Mucosa of descending colon (tissue), 3 donors: Measurements from ENCODE around the gene PRAMEF5. TPM values are rescaled to one million over a fixed set of nuclear protein-coding genes. Genes with fewer than 3 reads are reported as not detected.
"Not testable (repeated sequence)": the region's sequence is repeated elsewhere in the genome, so short reads cannot be mapped to it uniquely, and the experiment has no call there.

Source experiments
- ATAC-seq: fragments of 200-7000 bp; cut with Tn5 transposase; one replicate; pipeline ENCODE4 v1.9.1; 2020; ENCODE audit warnings: mild to moderate bottlenecking, moderate library complexity
- DNase-seq, 3 donors: peaks; one replicate each; pipeline ENCODE4 v3.0.0-alpha.2; 2020
- H3K36me3 ChIP-seq: fragments of 200-600 bp; one replicate; pipeline ENCODE4 v1.8.0; 2021; ENCODE audit warnings: low read depth, mild to moderate bottlenecking
- H3K4me1 ChIP-seq: fragments of 200-600 bp; one replicate; pipeline ENCODE4 v1.8.0; 2021; ENCODE audit warnings: low read depth, mild to moderate bottlenecking
- H3K4me3 ChIP-seq: fragments of 200-600 bp; one replicate; pipeline ENCODE4 v1.8.0; 2021; ENCODE audit warnings: mild to moderate bottlenecking
- H3K9me3 ChIP-seq: fragments of 200-600 bp; one replicate; pipeline ENCODE4 v1.8.0; 2021; ENCODE audit warnings: mild to moderate bottlenecking
- intact Hi-C, 2 donors: fragments of 100-400 bp; cut with DNase I in 1 of 2; cut with micrococcal nuclease in 1 of 2; formaldehyde crosslinking; loops; one replicate each; pipeline versions ENCODE4 v1.11.0 to v1.11.1; 2022; cut with DNase I, micrococcal nuclease
- total RNA-seq, 3 donors: library from RNA; stranded (reverse); fragmentation: NEBNext Ultra II Directional in 2 of 3; extraction: Animal tissue kit (Norgen Biotek cat#: 25700) in 2 of 3; gene quantifications; one replicate each; pipeline versions ENCODE4 v1.2.1 to v1.2.4, GENCODE V29; 2021 to 2023
- donor health status: DM: no; HTN: no; CAD: no; lungs with moderate emphysema.
- donor health status: DM: no; HTN: no; CAD: no.
- donor health status: DM: no; HTN: yes; CAD: no.

PRAMEF5 gene
- total RNA-seq, 3 donors from 2014 or later, result not detected

DNA sequence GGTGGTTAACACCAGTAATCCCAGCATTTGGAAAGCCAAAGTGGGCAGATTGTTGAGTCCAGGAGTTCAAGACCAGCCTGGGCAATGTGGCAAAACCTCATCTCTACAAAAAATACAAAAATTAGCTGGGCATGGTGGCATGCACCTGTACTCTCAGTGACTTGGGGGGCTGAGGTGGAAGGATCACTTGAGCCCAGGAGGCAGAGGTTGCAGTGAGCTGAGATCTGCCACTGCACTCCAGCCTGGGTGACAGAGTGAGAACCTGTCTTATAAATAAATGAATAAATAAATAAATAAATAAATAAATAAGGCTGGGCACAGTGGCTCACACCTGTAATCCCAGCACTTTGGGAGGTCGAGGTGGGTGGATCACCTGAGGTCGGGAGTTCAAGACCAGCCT is 21.9 kb upstream of the PRAMEF5 start:
- intact Hi-C loops, H3K4me3 ChIP-seq, H3K36me3 ChIP-seq, ATAC-seq, H3K9me3 ChIP-seq, DNase-seq, H3K4me1 ChIP-seq: not testable (repeated sequence)

DNA sequence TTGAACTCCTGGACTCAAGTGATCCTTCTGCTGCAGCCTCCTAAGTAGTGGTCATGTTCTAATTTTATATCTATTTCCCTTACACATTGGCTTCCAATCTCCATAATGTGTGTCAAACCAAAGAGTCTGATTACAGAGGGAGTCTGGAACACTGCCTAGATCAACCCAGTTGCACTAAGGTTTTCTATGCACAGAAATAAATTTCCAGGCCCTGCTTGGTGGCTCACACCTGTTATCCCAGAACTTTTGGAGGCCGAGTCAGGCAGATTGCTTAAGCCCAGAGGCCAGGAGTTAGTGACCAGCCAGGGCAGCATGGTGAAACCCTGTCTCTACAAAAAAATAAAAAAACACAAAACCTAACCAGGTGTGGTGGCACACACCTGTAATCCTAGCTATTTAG is 19.9 kb upstream of the PRAMEF5 start:
- H3K36me3 ChIP-seq, intact Hi-C loops, ATAC-seq, DNase-seq, H3K4me3 ChIP-seq, H3K4me1 ChIP-seq, H3K9me3 ChIP-seq: not testable (repeated sequence)

DNA sequence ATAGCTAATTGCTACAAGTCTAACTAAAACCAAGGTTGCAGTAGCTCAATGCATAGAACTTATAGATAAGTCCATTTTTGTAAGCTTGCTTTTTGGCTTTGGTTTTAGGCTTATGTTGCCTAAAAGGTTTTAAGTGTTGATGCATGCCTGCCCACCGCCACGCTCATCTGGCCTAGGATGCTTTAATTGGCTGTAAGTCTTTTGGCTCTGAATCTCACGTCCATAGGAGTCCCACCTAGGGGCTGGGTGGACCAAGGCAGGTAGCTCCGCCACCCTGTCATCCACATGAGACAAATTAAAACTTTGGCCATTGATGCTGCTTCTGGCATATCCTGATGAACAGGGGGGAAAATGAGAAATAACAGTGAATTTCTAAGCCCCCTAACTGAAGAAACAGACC is 16.4 kb upstream of the PRAMEF5 start:
- not testable (repeated sequence) for ATAC-seq

GRCh38 chr1:13239633-13240032 is 14.4 kb upstream of the PRAMEF5 start:
- DNase-seq, H3K36me3 ChIP-seq, intact Hi-C loops, H3K9me3 ChIP-seq, H3K4me3 ChIP-seq, H3K4me1 ChIP-seq, ATAC-seq: not testable (repeated sequence)

More for the DNA sequence above, 16.4 kb upstream of the PRAMEF5 start:
- H3K36me3 ChIP-seq, H3K4me3 ChIP-seq, H3K4me1 ChIP-seq, intact Hi-C loops, H3K9me3 ChIP-seq, DNase-seq: not testable (repeated sequence)

DNA sequence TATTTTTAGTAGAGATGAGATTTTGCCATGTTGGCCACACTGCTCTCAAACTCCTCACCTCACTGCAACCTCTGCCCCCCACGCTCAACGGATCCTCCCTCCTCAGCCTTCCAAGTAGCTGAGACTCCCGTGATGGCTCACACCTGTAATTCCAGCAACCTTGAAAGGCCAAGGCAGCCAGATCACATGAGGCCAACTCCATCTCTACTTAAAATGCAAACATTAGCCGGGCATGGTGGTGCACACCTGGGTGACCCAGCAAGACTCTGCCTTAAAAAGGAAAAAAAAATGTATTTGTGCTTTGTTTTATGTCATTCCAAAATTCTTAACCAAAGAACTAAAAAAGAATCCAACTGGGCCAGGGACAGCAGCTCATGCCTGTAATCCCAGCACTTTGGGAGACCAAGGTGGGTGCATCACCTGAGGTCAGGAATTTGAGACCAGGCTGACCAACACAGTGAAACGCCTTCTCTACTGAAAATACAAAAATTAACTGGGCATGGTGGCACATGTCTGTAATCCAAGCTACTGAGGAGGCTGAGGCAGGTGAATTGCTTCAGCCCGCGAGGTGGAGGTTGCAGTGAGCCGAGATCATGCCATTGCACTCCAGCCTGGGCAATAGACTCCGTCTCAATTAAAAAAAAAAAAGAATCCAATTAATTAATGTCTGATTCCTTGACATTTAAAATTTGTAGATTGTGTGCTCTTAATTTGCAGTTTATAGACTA is 10.3 kb upstream of the PRAMEF5 start:
- DNase-seq, H3K4me3 ChIP-seq, H3K9me3 ChIP-seq, intact Hi-C loops, H3K4me1 ChIP-seq, H3K36me3 ChIP-seq, ATAC-seq: not testable (repeated sequence)

- intact Hi-C loops, H3K4me1 ChIP-seq, ATAC-seq, H3K4me3 ChIP-seq, H3K36me3 ChIP-seq, H3K9me3 ChIP-seq, DNase-seq: not testable (repeated sequence)
Measured at GRCh38 chr1:13245841-13246553, 8.0 kb upstream of the PRAMEF5 start.

DNA sequence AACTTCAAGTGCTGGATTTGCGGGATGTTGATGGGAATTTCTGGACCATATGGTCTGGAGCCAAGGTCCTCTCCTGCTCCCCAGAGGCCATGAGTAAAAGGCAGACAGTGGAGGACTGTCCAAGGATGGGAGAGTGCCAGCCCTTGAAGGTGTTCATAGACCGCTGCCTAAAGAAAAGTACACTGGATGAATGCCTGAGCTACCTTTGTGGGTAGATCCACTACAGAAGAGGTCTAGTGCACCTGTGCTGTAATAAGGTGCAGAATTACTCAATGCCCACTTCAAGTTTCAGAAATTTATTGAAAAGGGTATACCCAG is 7.5 kb upstream of the PRAMEF5 start:
- H3K4me3 ChIP-seq, ATAC-seq, intact Hi-C loops, H3K36me3 ChIP-seq, DNase-seq, H3K9me3 ChIP-seq, H3K4me1 ChIP-seq: not testable (repeated sequence)

DNA sequence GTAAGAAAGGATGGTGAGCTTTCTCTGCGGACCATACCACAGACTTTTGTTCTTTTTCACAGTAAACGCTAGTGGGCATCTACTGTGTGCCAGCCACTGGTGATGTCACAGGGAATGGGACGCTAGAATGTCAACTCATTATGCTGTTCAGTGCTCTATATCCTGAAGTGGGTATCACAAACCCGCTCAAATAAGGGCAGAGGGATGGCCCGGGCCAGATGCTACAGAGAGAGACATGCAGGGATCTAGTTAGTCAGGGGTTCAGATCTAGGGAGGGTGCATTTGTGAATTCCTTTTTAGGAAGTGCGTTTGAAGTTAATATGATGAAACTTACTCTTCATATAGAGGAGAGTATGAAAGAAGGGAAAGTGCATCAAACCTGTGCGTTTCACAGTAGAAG is 6.9 kb upstream of the PRAMEF5 start:
- H3K4me1 ChIP-seq, H3K4me3 ChIP-seq, intact Hi-C loops, ATAC-seq, DNase-seq, H3K36me3 ChIP-seq, H3K9me3 ChIP-seq: not testable (repeated sequence)

DNA sequence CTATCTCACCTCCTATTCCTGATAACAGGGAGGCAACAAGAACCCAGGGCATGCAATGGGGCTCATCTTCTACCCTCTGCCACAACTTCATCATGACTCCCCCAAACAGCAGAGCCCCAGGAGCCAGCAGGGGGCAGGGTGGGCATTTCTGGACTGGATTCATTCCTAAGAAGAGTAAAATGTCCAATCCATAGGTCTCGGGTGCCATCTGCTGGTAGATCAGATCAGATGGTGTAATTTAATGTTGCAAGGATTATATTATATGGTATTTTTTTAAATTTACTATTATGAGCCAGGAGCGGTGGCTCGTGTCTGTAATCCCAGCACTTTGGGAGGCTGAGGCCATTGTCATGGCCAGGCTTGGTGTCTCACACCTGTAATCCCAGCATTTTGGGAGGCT is 11.1 kb downstream of the PRAMEF5 start:
- DNase-seq, H3K4me3 ChIP-seq, H3K36me3 ChIP-seq, ATAC-seq, H3K4me1 ChIP-seq, H3K9me3 ChIP-seq, intact Hi-C loops: not testable (repeated sequence)

DNA sequence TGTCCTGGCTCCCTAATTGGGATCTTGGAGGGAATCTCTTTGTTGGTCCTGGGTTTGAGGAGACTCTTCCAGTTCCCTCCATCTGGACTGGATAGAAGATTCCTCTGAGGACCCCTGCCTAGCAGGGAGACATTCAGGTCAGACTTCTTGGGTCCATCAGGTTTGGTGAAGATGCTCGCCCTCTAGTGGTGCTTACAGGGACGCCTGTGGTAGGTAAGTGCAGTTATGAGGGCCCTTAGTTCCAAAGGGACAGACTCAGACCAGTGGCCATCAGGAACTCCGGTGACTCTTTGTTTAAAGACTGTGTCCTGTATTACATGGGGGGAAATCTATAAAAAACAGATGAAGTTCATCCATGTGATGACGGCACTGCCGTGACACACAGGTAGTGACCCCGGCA is 23.0 kb downstream of the PRAMEF5 start:
- H3K36me3 ChIP-seq, DNase-seq, H3K9me3 ChIP-seq, H3K4me1 ChIP-seq, H3K4me3 ChIP-seq, intact Hi-C loops: not testable (repeated sequence)
- peak; percentile 43 for ATAC-seq

- intact Hi-C loops, ATAC-seq: not testable (repeated sequence)
Measured at GRCh38 chr1:13279617-13280016, 25.6 kb downstream of the PRAMEF5 start.

GRCh38 chr1:13285037-13285436 is 31.0 kb downstream of the PRAMEF5 start, which contains the start of gene PRAMEF8:
Gene PRAMEF8, minus strand, starts transcription at chr1:13285137. Its CDS starts 1,046 bp downstream, at chr1:13284091.
- intact Hi-C loops, DNase-seq, H3K4me3 ChIP-seq, H3K36me3 ChIP-seq, H3K4me1 ChIP-seq, ATAC-seq, H3K9me3 ChIP-seq: not testable (repeated sequence)

More at GRCh38 chr1:13279617-13280016, 25.6 kb downstream of the PRAMEF5 start:
- not testable (repeated sequence) for DNase-seq, H3K9me3 ChIP-seq, H3K4me1 ChIP-seq, H3K4me3 ChIP-seq, H3K36me3 ChIP-seq

- intact Hi-C loops, result not testable (repeated sequence)
Measured at GRCh38 chr1:13289030-13289429, 35.0 kb downstream of the PRAMEF5 start.

DNA sequence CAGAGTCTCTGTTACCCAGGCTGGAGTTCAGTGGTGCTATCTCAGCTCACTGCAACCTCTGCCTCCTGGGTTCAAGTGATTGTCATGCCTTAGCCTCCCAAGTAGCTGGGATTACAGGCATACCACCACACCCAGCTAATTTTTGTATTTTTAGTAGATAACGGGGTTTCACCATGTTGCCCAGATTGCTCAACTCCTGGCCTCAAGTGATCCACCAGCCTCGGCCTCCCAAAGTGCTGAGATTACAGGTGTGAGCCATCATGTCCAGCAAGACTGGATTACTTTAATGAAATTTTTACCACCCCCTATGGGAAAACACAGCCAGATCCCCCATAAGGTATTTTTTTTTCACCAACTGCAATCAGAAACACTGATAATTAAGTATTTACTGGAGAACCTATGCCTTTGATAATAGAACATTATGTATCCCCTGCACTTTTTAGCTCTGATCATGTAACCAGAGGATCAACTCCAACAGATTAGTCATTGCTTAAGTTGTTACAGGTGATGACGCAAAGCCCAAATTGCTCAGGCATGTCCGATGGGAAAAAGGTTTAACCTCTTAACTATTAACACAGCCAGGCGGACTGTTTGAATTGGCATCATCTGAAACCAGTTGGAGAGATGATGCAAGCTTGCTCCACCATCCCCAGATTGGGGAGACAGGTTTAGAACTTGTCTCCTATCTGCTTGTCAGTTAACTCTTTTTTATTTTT is 43.4 kb downstream of the PRAMEF5 start:
- H3K9me3 ChIP-seq, DNase-seq, H3K36me3 ChIP-seq, H3K4me1 ChIP-seq, intact Hi-C loops, H3K4me3 ChIP-seq, ATAC-seq: not testable (repeated sequence)

More at GRCh38 chr1:13289030-13289429, 35.0 kb downstream of the PRAMEF5 start:
- H3K4me1 ChIP-seq, DNase-seq, H3K4me3 ChIP-seq, H3K9me3 ChIP-seq, ATAC-seq, H3K36me3 ChIP-seq: not testable (repeated sequence)
